Esophagus muscularis mucosa (tissue), 4 donors: ENCODE results near the gene BCKDHB. TPM values are rescaled to one million over a fixed set of nuclear protein-coding genes. Genes with fewer than 3 reads are reported as not detected.

Experiments used
- DNase-seq: peaks from one replicate; pipeline ENCODE4 v3.0.0-alpha.2; 2017; ENCODE audit errors: extremely low spot score
- H3K27ac ChIP-seq, 4 donors: fragments of 200-600 bp; sonication (generic); replicated peaks in 1 of 4; 1 replicate in 3 of 4; 2 replicates in 1 of 4; pipeline ENCODE4 v1.5.1; 2016 to 2019; ENCODE audit warnings: mild to moderate bottlenecking in 1 of 4
- H3K27me3 ChIP-seq, 4 donors: fragments of 200-600 bp; sonication (generic); one replicate each; pipeline versions ENCODE4 v1.5.1 to v1.6.0; 2016 to 2019
- H3K36me3 ChIP-seq, 4 donors: fragments of 200-600 bp; sonication (generic); one replicate each; pipeline ENCODE4 v1.5.1; 2016 to 2019
- H3K4me1 ChIP-seq, 4 donors: fragments of 200-600 bp; sonication (generic); one replicate each; pipeline ENCODE4 v1.5.1; 2016 to 2019
- H3K4me3 ChIP-seq, 4 donors: fragments of 200-600 bp; sonication (generic); 1 replicate in 2 of 4; 2 replicates in 2 of 4; pipeline ENCODE4 v1.5.1; 2016 to 2019; ENCODE audit warnings: mild to moderate bottlenecking in 4 of 4, moderate library complexity in 1 of 4
- H3K9me3 ChIP-seq, 4 donors: fragments of 200-600 bp; sonication (generic); 1 replicate in 3 of 4; 2 replicates in 1 of 4; pipeline ENCODE4 v1.5.1; 2016 to 2019
- EP300 ChIP-seq: sonication (generic); formaldehyde crosslinking; IDR thresholded peaks from one replicate; pipeline ENCODE4 v1.6.1; 2017; ENCODE audit warnings: antibody characterized with exemption
- POLR2A ChIP-seq: fragments of 450-650 bp; IDR thresholded peaks from one replicate; pipeline ENCODE4 v1.6.1; 2017; ENCODE audit warnings: antibody characterized with exemption, moderate library complexity, mild to moderate bottlenecking, low read depth
- POLR2AphosphoS5 ChIP-seq, 2 donors: sonication (generic); formaldehyde crosslinking; IDR thresholded peaks; one replicate each; pipeline ENCODE4 v1.6.1; 2017; ENCODE audit warnings: antibody characterized with exemption in 2 of 2
- WGBS: methylation state at CpG from one replicate; pipeline ENCODE4 v1.1.5; 2018; 5-methylcytosine and 5-hydroxymethylcytosine counted together
- intact Hi-C: fragments of 100-400 bp; cut with DNase I; formaldehyde crosslinking; loops from one replicate; pipeline ENCODE4 v1.15.1; 2023
- total RNA-seq, 4 donors: library from RNA; depleted of rRNA; stranded (reverse); fragments of >200 nt; gene quantifications; one replicate each; pipeline versions ENCODE4 v1.1.0 to v1.2.1, GENCODE V29; 2016
- TF ChIP-seq, protein P1 (sequence below), 3 experiments: fragments of 200-600 bp in 2 of 3; fragments of 450-650 bp in 1 of 3; sonication (generic) in 2 of 3; IDR thresholded peaks; one replicate each; pipeline ENCODE4 v1.5.1; 2017 to 2019; ENCODE audit warnings: antibody characterized with exemption in 3 of 3, mild to moderate bottlenecking in 2 of 3, moderate library complexity in 1 of 3

The BCKDHB gene
- total RNA-seq, 4 donors from 2014 or later: 12.2 to 26.2 (median 20.6) TPM

DNA sequence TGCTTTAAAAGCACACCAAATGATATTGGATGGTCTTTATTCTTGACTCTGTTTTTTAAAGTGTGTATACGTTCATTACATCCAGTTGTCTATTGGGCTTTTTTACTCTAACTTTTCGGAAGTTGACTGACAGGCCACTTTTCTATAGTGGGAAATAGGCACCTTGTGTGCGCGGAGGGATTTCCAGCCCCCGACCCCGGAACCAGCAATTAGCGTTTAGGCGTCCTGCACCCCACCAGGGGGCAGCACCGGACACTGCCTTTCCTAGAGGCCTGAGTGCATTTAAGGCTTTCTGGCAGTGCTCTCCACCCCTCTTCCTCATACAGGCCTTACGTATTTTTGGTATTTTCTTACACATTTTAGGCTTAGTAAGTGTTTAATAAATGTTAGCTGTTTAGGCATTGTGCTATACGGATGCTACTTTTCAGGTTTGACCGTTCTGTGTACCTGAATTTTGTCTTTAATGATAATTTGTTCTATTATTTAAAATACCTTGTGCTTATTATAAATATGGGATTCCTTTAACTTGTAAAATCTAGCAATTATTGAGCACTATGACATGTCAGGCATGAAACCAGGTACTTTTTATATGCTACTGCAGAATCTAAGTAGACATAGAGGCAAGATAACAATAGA, 231.8 kb downstream of the BCKDHB start:
- WGBS: 68% methylated on average over 11 of the region's 12 CpGs
- no peak for DNase-seq
- H3K9me3 ChIP-seq: no peaks in the 10 kb centered on the region
- H3K4me1 ChIP-seq: peaks cover 0 to 21% (median 16%) of the 10 kb centered on the region in 4 donors
- H3K27ac ChIP-seq: no peak overlapping the region
- TF ChIP-seq, protein P1, sequence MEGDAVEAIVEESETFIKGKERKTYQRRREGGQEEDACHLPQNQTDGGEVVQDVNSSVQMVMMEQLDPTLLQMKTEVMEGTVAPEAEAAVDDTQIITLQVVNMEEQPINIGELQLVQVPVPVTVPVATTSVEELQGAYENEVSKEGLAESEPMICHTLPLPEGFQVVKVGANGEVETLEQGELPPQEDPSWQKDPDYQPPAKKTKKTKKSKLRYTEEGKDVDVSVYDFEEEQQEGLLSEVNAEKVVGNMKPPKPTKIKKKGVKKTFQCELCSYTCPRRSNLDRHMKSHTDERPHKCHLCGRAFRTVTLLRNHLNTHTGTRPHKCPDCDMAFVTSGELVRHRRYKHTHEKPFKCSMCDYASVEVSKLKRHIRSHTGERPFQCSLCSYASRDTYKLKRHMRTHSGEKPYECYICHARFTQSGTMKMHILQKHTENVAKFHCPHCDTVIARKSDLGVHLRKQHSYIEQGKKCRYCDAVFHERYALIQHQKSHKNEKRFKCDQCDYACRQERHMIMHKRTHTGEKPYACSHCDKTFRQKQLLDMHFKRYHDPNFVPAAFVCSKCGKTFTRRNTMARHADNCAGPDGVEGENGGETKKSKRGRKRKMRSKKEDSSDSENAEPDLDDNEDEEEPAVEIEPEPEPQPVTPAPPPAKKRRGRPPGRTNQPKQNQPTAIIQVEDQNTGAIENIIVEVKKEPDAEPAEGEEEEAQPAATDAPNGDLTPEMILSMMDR (IDR thresholded peaks at IDR 0.05): peak; percentile 41 to 63 (median 49)
- no peak for TF ChIP-seq POLR2AphosphoS5 (IDR thresholded peaks at IDR 0.05)
- no peak for TF ChIP-seq POLR2A
- no peak for TF ChIP-seq EP300
- H3K36me3 ChIP-seq: no peaks in the 10 kb centered on the region
- no peak overlapping the region for H3K4me3 ChIP-seq
- no peaks in the 10 kb centered on the region for H3K27me3 ChIP-seq
- intact Hi-C loops: no loop called here

DNA sequence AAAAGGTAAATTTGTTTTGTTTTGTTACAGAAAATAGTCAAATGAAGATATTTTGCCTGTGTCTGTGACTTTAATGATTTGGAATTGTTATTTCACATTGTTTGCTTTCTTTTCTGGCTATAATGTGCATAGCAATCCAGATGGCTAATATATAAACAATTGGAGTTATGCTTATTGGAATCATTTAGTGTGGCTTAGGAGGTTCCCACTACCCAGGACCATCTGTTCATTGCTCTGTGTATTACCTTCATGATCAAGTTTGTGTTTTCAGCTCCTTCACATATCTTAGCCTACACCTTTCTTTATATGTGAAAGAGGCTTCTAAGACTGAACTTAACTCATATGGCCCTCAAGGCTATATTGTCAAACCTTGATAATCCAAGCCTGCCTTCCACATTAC, 232.9 kb downstream of the BCKDHB start:
- intact Hi-C loops: no loop called here
- H3K27ac ChIP-seq: no peak overlapping the region
- no peak for DNase-seq
- no peak overlapping the region for H3K4me3 ChIP-seq
- peaks cover 0 to 20% (median 11%) of the 10 kb centered on the region in 4 donors for H3K4me1 ChIP-seq
- H3K9me3 ChIP-seq: no peaks in the 10 kb centered on the region
- no peak for TF ChIP-seq POLR2AphosphoS5 (IDR thresholded peaks at IDR 0.05)
- TF ChIP-seq, protein P1 (IDR thresholded peaks at IDR 0.05): no peak
- no peak for TF ChIP-seq EP300
- no peak for TF ChIP-seq POLR2A
- no peaks in the 10 kb centered on the region for H3K27me3 ChIP-seq
- no peaks in the 10 kb centered on the region for H3K36me3 ChIP-seq

DNA sequence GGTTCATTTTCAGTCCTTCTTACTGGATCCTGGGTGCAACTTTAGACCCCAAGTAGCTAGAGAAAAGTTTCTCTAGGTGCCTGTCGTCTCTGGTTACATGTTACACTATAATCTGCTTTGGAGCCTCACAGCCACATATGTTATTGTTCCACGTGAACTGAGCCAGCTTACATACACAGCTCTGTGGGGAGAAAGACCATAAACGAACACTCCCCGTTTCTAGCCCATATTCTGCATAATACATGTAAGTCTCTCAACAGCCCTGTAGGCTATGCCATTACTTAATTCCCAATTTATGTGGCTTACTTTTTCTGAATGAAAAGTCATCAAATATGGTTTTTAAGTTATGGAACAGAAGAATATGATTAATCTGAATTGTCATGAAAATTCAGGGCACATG, 233.8 kb downstream of the BCKDHB start:
- no peak overlapping the region for H3K27ac ChIP-seq
- no peak for DNase-seq
- no peaks in the 10 kb centered on the region for H3K27me3 ChIP-seq
- intact Hi-C loops: no loop called here
- H3K4me1 ChIP-seq: peaks cover 0 to 17% (median 7%) of the 10 kb centered on the region in 4 donors
- WGBS: 97% methylated on average over 4 of the region's 4 CpGs
- no peaks in the 10 kb centered on the region for H3K9me3 ChIP-seq
- no peaks in the 10 kb centered on the region for H3K36me3 ChIP-seq
- no peak for TF ChIP-seq POLR2A
- no peak for TF ChIP-seq POLR2AphosphoS5 (IDR thresholded peaks at IDR 0.05)
- TF ChIP-seq, protein P1 (IDR thresholded peaks at IDR 0.05): no peak
- TF ChIP-seq EP300: no peak
- no peak overlapping the region for H3K4me3 ChIP-seq

DNA sequence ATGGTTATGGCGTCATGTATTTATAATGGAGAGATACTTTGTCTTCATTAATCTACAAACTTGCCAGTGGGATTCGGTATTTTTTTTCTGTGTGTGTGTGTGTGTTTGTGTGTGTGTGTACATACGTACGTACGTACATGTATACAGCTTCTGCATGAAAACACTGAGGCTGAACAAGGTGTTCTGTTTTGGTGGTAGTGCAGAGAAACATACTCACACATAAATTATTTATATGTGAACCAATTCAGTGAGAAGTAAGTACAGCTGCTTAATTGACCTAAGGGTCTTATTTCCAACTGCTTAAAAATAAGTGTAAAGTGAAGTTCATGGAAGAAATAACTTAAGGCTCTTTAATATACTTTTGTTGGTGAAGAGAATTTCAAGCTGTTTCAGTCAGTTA, 234.2 kb downstream of the BCKDHB start:
- Histone ChIP-seq H3K27ac (no peak overlapping the region), H3K36me3 (no peaks in the 10 kb centered on the region), H3K27me3 (no peaks in the 10 kb centered on the region), H3K4me3 (no peak overlapping the region), H3K9me3 (no peaks in the 10 kb centered on the region), H3K4me1 (peaks cover 0 to 16% (median 6%) of the 10 kb centered on the region in 4 donors)
- 72% methylated on average over 5 of the region's 5 CpGs for WGBS
- intact Hi-C loops: no loop called here
- no peak for TF ChIP-seq EP300
- no peak for TF ChIP-seq POLR2A
- TF ChIP-seq POLR2AphosphoS5 (IDR thresholded peaks at IDR 0.05): no peak
- TF ChIP-seq, protein P1 (IDR thresholded peaks at IDR 0.05): no peak
- no peak for DNase-seq

DNA sequence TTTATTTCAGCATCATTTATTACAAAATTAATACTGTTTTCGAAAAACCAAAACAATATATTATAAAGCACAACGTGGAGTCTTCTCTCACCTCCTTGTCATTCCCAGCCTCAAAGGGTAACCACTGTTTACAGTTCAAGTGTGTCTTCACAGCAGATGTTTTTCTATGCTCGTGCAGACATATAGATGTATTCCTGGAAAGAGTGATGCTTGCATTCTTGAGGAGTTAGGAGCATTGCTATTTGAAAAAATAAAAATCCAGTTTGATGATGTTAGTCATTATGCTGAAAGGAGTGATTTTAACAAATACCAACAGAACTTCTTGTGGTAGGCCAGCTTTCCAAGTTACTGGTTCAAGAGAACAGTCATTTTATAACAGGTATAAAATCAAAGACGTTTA, 234.9 kb downstream of the BCKDHB start:
- Histone ChIP-seq H3K4me3 (no peak overlapping the region), H3K27ac (no peak overlapping the region), H3K9me3 (no peaks in the 10 kb centered on the region), H3K27me3 (no peaks in the 10 kb centered on the region), H3K4me1 (peaks cover 0 to 16% (median 5%) of the 10 kb centered on the region in 4 donors), H3K36me3 (no peaks in the 10 kb centered on the region)
- WGBS: 50% methylated on average over 4 of the region's 4 CpGs
- intact Hi-C loops: no loop called here
- TF ChIP-seq POLR2A (no peak), EP300 (no peak), POLR2AphosphoS5 (IDR thresholded peaks at IDR 0.05) (no peak)
- TF ChIP-seq, protein P1 (IDR thresholded peaks at IDR 0.05): no peak
- no peak for DNase-seq
